ENCODE measurements around the gene ZIC5.

DNA sequence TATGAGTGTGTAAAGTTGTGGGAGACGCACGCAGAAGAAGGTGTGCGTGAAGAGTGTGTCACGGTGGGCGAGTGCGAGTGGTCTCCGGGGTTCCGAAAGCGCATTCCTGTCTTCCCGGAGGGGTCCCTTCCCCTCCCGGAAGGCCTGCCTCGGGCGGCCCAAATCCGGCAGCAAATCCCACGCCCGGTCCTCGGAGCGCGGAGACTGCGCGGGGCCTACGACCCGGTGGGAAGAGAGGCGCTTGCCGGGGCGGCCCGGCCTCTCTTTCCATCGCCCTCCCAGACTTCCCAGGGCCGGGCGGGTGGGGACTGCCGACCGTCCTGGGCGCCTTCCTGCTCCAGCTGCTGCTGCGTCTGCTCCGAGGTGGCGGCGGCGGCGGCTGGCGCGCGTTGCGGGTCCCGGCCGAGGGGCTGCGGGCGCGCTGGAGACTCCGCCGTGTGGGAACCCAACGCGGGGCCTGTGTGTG, 2.1 kb downstream of the ZIC5 start:
- TF ChIP-seq, protein P1, sequence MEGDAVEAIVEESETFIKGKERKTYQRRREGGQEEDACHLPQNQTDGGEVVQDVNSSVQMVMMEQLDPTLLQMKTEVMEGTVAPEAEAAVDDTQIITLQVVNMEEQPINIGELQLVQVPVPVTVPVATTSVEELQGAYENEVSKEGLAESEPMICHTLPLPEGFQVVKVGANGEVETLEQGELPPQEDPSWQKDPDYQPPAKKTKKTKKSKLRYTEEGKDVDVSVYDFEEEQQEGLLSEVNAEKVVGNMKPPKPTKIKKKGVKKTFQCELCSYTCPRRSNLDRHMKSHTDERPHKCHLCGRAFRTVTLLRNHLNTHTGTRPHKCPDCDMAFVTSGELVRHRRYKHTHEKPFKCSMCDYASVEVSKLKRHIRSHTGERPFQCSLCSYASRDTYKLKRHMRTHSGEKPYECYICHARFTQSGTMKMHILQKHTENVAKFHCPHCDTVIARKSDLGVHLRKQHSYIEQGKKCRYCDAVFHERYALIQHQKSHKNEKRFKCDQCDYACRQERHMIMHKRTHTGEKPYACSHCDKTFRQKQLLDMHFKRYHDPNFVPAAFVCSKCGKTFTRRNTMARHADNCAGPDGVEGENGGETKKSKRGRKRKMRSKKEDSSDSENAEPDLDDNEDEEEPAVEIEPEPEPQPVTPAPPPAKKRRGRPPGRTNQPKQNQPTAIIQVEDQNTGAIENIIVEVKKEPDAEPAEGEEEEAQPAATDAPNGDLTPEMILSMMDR (IDR thresholded peaks at IDR 0.05; ENCODE audit: low read length), result no peak
- TF ChIP-seq EZH2 (IDR thresholded peaks at IDR 0.05; ENCODE audit: borderline replicate concordance, low read length), result no peak

Measured in OCI-LY1 (cell line).